Peyer's patch (tissue), 4 donors: ENCODE data around the gene DAPK1.

Experiments
- CTCF ChIP-seq, 6 experiments: fragments of 450-650 bp in 4 of 6; fragments of 200-600 bp in 2 of 6; sonication (generic) in 1 of 6; IDR thresholded peaks; one replicate each; pipeline ENCODE4 v1.5.1; 2017 to 2019; ENCODE audit warnings: antibody characterized with exemption in 6 of 6, mild to moderate bottlenecking in 3 of 6, moderate library complexity in 1 of 6
- POLR2A ChIP-seq, 2 donors: fragments of 450-650 bp; IDR thresholded peaks; one replicate each; pipeline ENCODE4 v1.5.1; 2017; ENCODE audit warnings: antibody characterized with exemption in 2 of 2, mild to moderate bottlenecking in 2 of 2, moderate library complexity in 2 of 2

GRCh38 chr9:87707805-87708506 lies 210.3 kb downstream of the DAPK1 start:
- TF ChIP-seq CTCF (IDR thresholded peaks at IDR 0.05) = no peak
- no peak for TF ChIP-seq POLR2A (IDR thresholded peaks at IDR 0.05)
